SH-SY5Y (cell line): Measurements from ENCODE around the gene CCT2.

Source experiments
- GATA2 ChIP-seq: IDR thresholded peaks from 2 replicates; pipeline ENCODE4 v1.6.1; 2011; ENCODE audit warnings: mild to moderate bottlenecking, low read depth, low read length
- GATA3 ChIP-seq: IDR thresholded peaks from 2 replicates; pipeline ENCODE4 v1.6.1; 2011; ENCODE audit warnings: low read depth, mild to moderate bottlenecking, low read length, moderate library complexity

CCT2 gene

GRCh38 chr12:69648476-69648875, 63.2 kb downstream of the CCT2 start:
- TF ChIP-seq GATA2 (no peak), GATA3 (no peak)

DNA sequence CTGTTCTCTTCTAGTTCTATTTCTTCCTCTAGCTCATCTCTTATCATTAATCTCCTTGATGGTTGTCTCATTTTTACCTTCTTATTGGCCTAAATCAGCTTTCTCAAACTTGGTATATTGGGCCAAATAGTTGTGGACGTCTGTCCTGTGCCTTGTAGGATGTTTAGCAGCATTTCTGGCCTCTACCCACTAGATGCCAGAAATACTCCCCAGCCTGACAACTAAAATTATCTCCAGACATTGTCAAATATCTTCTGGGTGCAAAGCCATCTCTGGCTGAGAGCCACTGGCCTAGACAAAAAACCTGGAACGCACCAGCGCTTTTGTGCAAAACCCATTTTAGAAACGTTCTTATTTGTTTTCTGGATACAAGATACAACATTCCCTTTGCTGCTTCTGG, 64.3 kb downstream of the CCT2 start:
- TF ChIP-seq GATA2, result no peak
- TF ChIP-seq GATA3, result no peak
